HG03558 (cell line): ENCODE results near the gene GRIA1.
"Not testable (repeated sequence)": the region's sequence is repeated elsewhere in the genome, so short reads cannot be mapped to it uniquely, and the experiment has no call there.

Experiments used
- ATAC-seq: cut with Tn5 transposase; IDR thresholded peaks from one replicate; pipeline ENCODE4 v1.9.1; 2021; ENCODE audit warnings: moderate number of reproducible peaks; ENCODE audit not compliant: unreplicated experiment; ENCODE audit errors: extremely low read depth

Gene GRIA1

DNA sequence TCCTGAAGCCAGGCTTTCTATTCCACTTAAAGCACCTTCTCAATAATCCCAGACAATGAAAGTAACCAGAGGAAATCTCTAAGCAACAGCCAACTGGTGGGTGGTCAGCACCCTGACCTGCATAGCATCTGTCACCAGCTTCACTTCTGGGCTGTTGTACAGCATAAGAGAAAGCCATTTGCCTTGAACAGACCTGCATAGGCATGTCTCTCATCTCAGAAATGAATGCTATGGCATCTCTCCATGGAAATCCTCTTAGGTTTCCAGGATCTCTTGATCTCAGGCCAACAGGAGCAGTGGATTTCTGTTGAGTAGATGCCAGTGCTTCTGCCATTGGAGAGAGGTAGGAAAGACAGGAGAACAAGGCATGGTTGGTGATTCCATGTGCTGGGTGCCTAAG, 213.6 kb downstream of the GRIA1 start:
- no peak for ATAC-seq

DNA sequence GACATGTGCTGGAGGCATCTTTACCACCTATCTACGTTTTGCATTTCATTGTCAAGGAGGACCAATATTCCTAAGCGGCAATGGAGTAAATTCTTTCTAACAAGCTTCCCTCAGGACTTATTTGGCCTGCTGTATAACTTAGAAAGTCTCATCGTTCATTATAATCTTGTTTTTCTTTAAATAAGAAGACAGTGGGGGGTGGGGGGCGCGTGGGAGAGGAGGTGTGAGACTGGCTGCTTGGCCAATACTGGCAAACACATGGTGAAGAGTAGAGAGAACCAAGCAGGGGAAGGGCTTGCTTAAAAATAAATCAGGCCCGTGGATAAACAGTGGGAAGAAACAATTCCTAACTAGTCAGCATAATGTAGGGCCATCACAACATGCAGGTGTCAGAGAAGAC, 217.2 kb downstream of the GRIA1 start:
- ATAC-seq: no peak

- no peak for ATAC-seq
These were observed 221.3 kb downstream of the GRIA1 start for GRCh38 chr5:153711755-153712154.

DNA sequence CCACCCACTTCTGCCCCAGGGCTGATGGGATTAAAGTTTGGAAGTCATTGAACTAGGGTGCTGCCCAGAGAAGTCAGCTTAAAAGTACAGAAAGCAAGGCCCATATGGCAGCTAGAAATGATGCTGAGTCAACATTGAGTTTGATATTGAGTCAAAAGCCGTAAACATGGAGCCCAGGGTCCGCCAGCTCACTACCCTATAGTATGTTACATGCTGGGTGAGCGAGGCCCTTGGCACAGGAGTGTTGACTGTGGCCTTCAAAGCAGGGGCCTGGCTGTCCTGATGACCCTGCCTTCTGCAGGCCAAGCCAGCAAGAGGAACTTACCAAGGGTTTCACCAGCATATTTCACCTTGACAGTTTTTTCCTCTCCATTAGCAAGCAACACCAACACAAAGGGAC, 222.5 kb downstream of the GRIA1 start:
- ATAC-seq: no peak

- ATAC-seq: no peak
These were observed 223.5 kb downstream of the GRIA1 start for GRCh38 chr5:153713943-153714342.

DNA sequence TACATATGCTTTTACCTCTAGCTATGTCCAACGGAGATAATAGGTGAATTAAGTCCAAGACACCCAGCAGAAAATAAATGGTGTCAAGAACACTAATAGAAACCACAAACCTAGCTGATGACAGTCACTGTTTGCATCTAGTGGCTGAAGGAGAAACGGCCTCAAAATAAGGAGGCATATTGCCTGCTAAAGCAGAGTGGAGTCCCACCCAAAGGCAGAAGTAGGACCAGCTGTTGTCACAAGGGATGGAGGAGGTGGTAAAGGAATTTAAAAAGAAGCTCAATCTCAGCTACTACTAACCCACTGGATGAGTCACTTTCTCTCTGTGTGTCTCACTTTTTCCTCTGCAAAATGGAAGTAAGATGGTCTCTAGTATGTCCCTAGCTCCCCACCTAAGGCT, 224.3 kb downstream of the GRIA1 start:
- ATAC-seq: no peak

DNA sequence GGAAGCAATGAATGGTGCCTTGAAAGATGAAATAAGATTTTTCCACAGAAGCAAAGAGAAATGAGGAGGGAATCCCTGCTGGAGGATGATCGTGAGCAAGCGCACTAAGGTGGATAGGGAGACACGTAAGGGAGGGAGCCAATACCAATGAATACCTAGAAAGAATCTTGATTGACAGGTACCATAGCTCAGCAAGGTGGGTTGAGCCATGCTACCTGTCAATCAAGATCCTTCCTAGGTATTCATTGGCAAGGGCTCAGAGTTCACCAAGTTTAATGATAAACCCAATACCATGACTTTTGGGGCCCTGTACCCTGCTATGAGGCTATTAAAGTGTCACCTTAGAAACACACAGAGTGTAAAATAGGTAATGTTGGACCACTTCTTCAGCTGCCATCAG, 226.8 kb downstream of the GRIA1 start:
- no peak for ATAC-seq

- ATAC-seq: no peak
These were observed 228.2 kb downstream of the GRIA1 start for GRCh38 chr5:153718713-153719112.

GRCh38 chr5:153719324-153719723, 228.9 kb downstream of the GRIA1 start:
- ATAC-seq: no peak

- ATAC-seq: not testable (repeated sequence)
These were observed 232.6 kb downstream of the GRIA1 start for GRCh38 chr5:153723022-153723610.

DNA sequence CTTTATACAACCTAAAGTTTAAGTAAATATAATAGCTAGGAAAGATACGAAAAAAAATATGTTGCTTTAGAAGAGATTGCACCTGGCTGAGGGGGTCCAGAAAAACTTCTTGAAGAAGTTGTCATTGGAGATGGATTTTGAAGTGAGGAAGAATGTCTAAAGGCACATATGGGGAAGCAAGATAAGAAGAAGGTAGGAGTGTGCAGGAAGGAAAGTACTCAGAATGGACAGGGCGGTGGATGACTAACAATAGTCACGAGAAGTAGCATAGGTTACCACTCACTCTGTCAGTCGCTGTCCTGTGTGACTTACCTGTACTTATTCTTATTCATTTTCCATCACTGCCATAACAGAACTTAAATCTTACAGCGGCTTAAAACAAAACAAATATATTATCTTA, 251.6 kb downstream of the GRIA1 start:
- ATAC-seq: no peak

DNA sequence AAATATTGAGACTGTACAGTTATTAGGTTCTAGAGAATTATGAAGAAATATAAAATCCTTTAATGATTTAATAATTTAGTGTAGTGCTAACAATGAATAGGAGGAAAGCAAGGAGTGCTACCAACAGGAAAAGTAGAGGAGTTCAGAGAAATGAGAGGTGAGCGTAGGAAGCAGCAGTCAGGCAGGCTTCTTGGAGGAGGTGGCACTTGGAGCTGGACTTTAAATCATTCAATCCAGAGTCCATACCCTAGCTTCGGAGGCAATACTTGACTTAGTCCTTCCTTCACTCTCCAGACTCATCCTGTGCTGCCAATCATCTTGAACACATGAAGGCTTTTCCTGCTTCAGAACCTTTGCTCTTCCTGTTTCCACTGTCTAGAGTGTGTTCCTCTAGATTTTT, 254.3 kb downstream of the GRIA1 start:
- no peak for ATAC-seq

GRCh38 chr5:153745778-153746395, 255.4 kb downstream of the GRIA1 start:
- no peak for ATAC-seq

- no peak for ATAC-seq
These were observed 256.0 kb downstream of the GRIA1 start for GRCh38 chr5:153746440-153746839.

- ATAC-seq: no peak
These were observed 258.4 kb downstream of the GRIA1 start for GRCh38 chr5:153748823-153749222.

DNA sequence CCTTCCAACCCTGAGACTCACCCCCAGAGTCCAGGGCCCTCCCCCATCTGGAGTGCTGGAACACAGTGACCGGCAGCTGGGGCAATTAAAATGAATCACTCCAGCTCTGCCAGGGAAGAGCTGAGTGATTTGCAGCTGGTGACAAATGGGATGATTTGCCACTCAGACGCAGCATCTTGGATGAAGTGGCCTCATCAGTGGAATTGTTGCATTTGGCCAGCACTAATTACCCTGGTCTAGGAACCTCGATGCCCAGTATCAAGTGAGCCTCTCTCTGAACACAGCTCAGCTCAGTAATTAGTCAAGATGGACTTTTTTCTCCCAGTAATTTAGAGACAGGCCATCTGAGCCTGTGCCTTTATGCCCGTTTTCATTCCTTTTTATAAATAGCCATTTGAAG, 259.5 kb downstream of the GRIA1 start:
- no peak for ATAC-seq

DNA sequence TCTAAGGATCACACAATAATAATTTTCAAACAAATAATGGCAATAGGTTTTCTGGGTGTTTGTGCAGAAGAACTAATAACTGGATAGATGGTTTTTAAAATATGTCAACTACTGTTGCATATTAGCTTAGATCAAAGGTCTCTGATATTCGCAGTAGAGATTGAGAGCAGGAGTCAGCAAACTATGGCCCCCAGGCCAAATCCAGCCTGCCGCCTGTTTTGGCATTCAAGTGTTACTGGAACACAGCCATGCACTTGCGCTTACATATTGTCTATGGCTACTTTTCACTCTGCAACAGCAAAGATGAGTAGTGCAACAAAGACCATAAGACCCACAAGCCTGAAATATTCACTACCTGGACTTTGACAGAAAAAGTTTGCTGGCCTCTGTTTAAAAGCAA, 260.8 kb downstream of the GRIA1 start:
- no peak for ATAC-seq

GRCh38 chr5:153752890-153753289, 262.4 kb downstream of the GRIA1 start:
- ATAC-seq: no peak

DNA sequence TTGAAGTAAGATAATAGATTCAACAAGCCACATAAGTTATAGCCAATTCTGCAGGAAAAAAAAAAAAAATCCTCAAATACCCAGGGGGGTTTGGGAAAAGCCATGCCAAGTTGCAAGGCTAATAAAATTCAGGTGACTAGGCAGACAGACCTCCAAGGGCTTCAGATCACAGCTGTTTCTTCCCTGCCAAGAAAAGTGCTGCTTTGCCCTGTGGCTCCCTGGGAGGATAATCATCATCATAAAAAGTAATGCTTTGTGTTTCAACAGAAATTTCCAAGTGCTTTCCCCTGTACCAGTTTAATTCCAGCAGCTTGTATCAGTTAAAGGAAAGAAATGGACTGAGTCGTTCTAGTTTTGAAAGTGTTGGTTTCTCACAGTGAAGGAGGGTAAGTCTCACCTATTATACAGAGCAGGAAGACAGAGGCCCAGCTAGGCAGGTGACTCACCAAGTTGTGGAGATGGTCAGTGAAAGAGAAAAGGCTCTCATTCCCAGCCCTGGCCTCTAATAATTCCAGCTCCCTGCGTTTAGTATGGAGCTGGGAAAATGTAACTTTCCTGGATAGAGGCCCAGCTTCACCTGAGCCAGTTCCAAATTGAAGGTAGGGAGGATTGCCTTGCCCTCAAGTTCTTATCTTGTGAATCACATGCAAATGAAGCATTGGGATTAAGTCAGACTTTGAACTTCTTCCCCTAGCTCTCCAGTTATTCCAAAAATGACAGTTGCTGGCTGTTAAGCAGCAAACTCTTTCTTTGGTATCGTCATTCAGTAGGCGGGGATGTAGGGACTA, 263.4 kb downstream of the GRIA1 start:
- no peak for ATAC-seq

DNA sequence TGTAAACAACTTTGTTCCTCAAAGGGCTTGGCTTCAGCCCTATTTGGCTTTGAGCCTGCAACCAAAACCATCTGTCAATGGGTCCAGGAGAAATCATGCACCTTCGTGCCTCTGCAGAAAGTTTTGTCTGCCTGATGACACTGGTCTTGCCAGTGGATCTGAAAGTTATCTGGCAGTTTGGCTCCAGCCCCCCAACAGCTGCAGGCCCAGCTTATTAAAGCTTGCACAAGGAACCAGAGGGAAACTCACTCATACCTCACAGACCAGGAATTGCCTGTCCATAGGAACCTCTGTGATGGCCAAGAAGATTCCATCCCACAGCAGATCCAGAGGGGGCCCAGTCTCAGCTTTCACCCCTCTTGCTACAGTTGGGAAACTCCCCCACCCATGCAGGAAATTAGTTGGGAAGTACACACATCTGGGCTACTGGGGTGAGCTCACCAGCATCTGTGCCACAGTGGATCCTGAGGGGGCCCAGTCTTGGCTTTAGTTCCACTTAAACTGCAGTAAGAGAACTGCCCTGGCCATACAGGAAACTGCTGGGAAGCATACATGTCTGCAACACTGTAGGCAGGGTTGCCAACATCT, 265.5 kb downstream of the GRIA1 start:
- ATAC-seq: no peak

GRCh38 chr5:153756540-153756939, 266.1 kb downstream of the GRIA1 start:
- ATAC-seq: no peak
